ENCODE measurements around the gene MARCHF9.

The MARCHF9 gene

GRCh38 chr12:57715786-57716185, 39.1 kb upstream of the MARCHF9 start:
- no peak for DNase-seq (ENCODE audit: low read depth, low spot score)
- no peak overlapping the region for H3K4me3 ChIP-seq (ENCODE audit: low read depth, low read length)
- ChIA-PET POLR2A (interaction anchor here (0.6 kb wide), 1 partner anchor 9 kb away, joined by 3 read pairs; no protein-coding TSS in a partner anchor), CTCF (interaction anchor here (3.4 kb wide), 1 partner anchor 10 kb away, joined by 20 read pairs; no protein-coding TSS in a partner anchor)
- TF ChIP-seq CTCF (IDR thresholded peaks at IDR 0.05; ENCODE audit: insufficient read depth, low read length, missing control alignments): no peak

GRCh38 chr12:57716305-57716704, 38.6 kb upstream of the MARCHF9 start:
- ChIA-PET CTCF (interaction anchor here (3.4 kb wide), 1 partner anchor 9 kb away, joined by 20 read pairs; no protein-coding TSS in a partner anchor), POLR2A (no interaction called here)
- no peak for DNase-seq (ENCODE audit: low read depth, low spot score)
- no peak overlapping the region for H3K4me3 ChIP-seq (ENCODE audit: low read depth, low read length)
- no peak for TF ChIP-seq CTCF (IDR thresholded peaks at IDR 0.05; ENCODE audit: insufficient read depth, low read length, missing control alignments)

GRCh38 chr12:57717131-57717530, 37.8 kb upstream of the MARCHF9 start:
- DNase-seq (ENCODE audit: low read depth, low spot score): no peak
- H3K4me3 ChIP-seq (ENCODE audit: low read depth, low read length): no peak overlapping the region
- TF ChIP-seq CTCF (IDR thresholded peaks at IDR 0.05; ENCODE audit: insufficient read depth, low read length, missing control alignments): no peak
- CTCF ChIA-PET: interaction anchor here (1.0 to 3.4 kb wide), 2 partner anchors 9 to 134 kb away, joined by 3 to 20 read pairs; no protein-coding TSS in a partner anchor
- POLR2A ChIA-PET: no interaction called here

GRCh38 chr12:57717846-57718640, 36.9 kb upstream of the MARCHF9 start:
- no peak for TF ChIP-seq CTCF (IDR thresholded peaks at IDR 0.05; ENCODE audit: insufficient read depth, low read length, missing control alignments)
- ChIA-PET POLR2A (no interaction called here), CTCF (interaction anchor here (1.0 to 3.4 kb wide), 3 partner anchors 8 to 135 kb away, joined by 3 to 20 read pairs (median 4); no protein-coding TSS in a partner anchor)
- no peak overlapping the region for H3K4me3 ChIP-seq (ENCODE audit: low read depth, low read length)
- DNase-seq (ENCODE audit: low read depth, low spot score): no peak

GRCh38 chr12:57718641-57719528, 36.0 kb upstream of the MARCHF9 start:
- no peak for TF ChIP-seq CTCF (IDR thresholded peaks at IDR 0.05; ENCODE audit: insufficient read depth, low read length, missing control alignments)
- POLR2A ChIA-PET: no interaction called here
- no peak for DNase-seq (ENCODE audit: low read depth, low spot score)
- CTCF ChIA-PET: interaction anchor here (1.0 to 2.0 kb wide), 4 partner anchors 18 to 85 kb away, joined by 3 to 4 read pairs (median 4); no protein-coding TSS in a partner anchor
- H3K4me3 ChIP-seq (ENCODE audit: low read depth, low read length): no peak overlapping the region
